B cell (primary cell): Measurements from ENCODE around the gene ARHGAP22. TPM values are rescaled to one million over a fixed set of nuclear protein-coding genes. Genes with fewer than 3 reads are reported as not detected.

Source experiments
- ATAC-seq: fragments of 200-7000 bp; cut with Tn5 transposase; one replicate; pipeline ENCODE4 v1.10.0; 2021; ENCODE audit warnings: low read depth, mild to moderate bottlenecking, moderate number of reproducible peaks, moderate library complexity
- CTCF ChIA-PET: fragments of 350-600 bp; sonication (Branson Sonifier 250); formaldehyde crosslinking; loops from one replicate; lab custom pipeline; 2021; ENCODE audit warnings: antibody characterized with exemption, inconsistent platforms; lab: Charles Lee
- POLR2A ChIA-PET: fragments of 350-600 bp; sonication (Branson Sonifier 250); formaldehyde crosslinking; loops from one replicate; lab custom pipeline; 2021; ENCODE audit warnings: antibody characterized with exemption; lab: Charles Lee
- DNase-seq: peaks from one replicate; pipeline ENCODE4 v3.0.0; 2013
- H2AFZ ChIP-seq: 2 replicates; pipeline ENCODE4 v1.6.1; 2012; ENCODE audit warnings: mild to moderate bottlenecking, low read depth, low read length; ENCODE audit not compliant: insufficient read depth, poor library complexity, severe bottlenecking
- H3K27ac ChIP-seq, 2 donors: 1 replicate in 1 of 2; 2 replicates in 1 of 2; pipeline ENCODE4 v1.5.1; 2012 to 2013; ENCODE audit warnings: low read length in 2 of 2, mild to moderate bottlenecking in 2 of 2, moderate library complexity in 1 of 2
- H3K27me3 ChIP-seq, 4 experiments: fragments of 200-600 bp in 1 of 4; sonication (generic) in 1 of 4; replicated peaks in 1 of 4; 1 replicate in 2 of 4; 2 replicates in 2 of 4; pipeline versions ENCODE4 v1.6.1 to v1.7.0; 2013 to 2016; ENCODE audit warnings: low read length in 3 of 4, mild to moderate bottlenecking in 2 of 4, mixed read lengths in 1 of 4, moderate library complexity in 1 of 4; ENCODE audit not compliant: insufficient read depth in 4 of 4, control insufficient read depth in 3 of 4; ENCODE audit errors: control extremely low read depth in 1 of 4
- H3K36me3 ChIP-seq, 2 experiments: replicated peaks in 1 of 2; 1 replicate in 1 of 2; 2 replicates in 1 of 2; pipeline versions ENCODE4 v1.6.1 to v1.7.1; 2013; ENCODE audit warnings: low read length in 1 of 2; ENCODE audit not compliant: insufficient read depth in 2 of 2, control insufficient read depth in 1 of 2; ENCODE audit errors: control extremely low read depth in 1 of 2, extremely low read depth in 1 of 2
- H3K4me1 ChIP-seq, 2 donors: fragments of 200-600 bp in 1 of 2; sonication (generic) in 1 of 2; 1 replicate in 1 of 2; 2 replicates in 1 of 2; pipeline versions ENCODE4 v1.5.1 to v1.6.1; 2013 to 2017; ENCODE audit warnings: low read length in 2 of 2; ENCODE audit not compliant: control insufficient read depth in 2 of 2, insufficient read depth in 2 of 2
- H3K4me2 ChIP-seq: replicated peaks from 2 replicates; pipeline ENCODE3; 2012; ENCODE audit warnings: mild to moderate bottlenecking, low read depth, low read length; ENCODE audit not compliant: poor library complexity, severe bottlenecking
- H3K4me3 ChIP-seq, 5 experiments: fragments of 200-600 bp in 1 of 5; sonication (generic) in 1 of 5; 1 replicate in 3 of 5; 2 replicates in 2 of 5; pipeline versions ENCODE4 v1.5.1 to v1.7.0; 2011 to 2016; ENCODE audit warnings: low read length in 4 of 5, mild to moderate bottlenecking in 4 of 5, low read depth in 2 of 5, control low read depth in 1 of 5, moderate library complexity in 1 of 5; ENCODE audit not compliant: insufficient read depth in 1 of 5; ENCODE audit errors: control extremely low read depth in 1 of 5, extremely low read depth in 1 of 5
- H3K79me2 ChIP-seq: fragments of 200-600 bp; sonication (generic); one replicate; pipeline ENCODE4 v1.6.0; 2016; ENCODE audit warnings: low read length; ENCODE audit not compliant: control insufficient read depth, insufficient read depth
- H3K9ac ChIP-seq: fragments of 200-600 bp; sonication (generic); 2 replicates; pipeline ENCODE4 v1.6.1; 2017; ENCODE audit warnings: mild to moderate bottlenecking, low read length, moderate library complexity
- H3K9me3 ChIP-seq, 3 donors: one replicate each; pipeline versions ENCODE4 v1.6.1 to v1.7.1; 2013; ENCODE audit warnings: low read length in 2 of 3; ENCODE audit not compliant: control insufficient read depth in 2 of 3, insufficient read depth in 1 of 3; ENCODE audit errors: control extremely low read depth in 1 of 3
- H4K20me1 ChIP-seq: 2 replicates; pipeline ENCODE4 v1.6.0; 2012; ENCODE audit warnings: mild to moderate bottlenecking, low read length; ENCODE audit not compliant: insufficient read depth, control insufficient read depth, poor library complexity, severe bottlenecking
- H3K27ac Mint-ChIP-seq: one replicate; pipeline ENCODE4 v1.8.0; 2021; ENCODE audit warnings: mixed read lengths
- H3K27me3 Mint-ChIP-seq: one replicate; pipeline ENCODE4 v1.8.0; 2021; ENCODE audit warnings: mixed read lengths
- H3K4me1 Mint-ChIP-seq: one replicate; pipeline ENCODE4 v1.8.0; 2021; ENCODE audit warnings: mixed read lengths
- H3K4me3 Mint-ChIP-seq: one replicate; pipeline ENCODE4 v1.8.0; 2021; ENCODE audit warnings: mixed read lengths
- H3K9me3 Mint-ChIP-seq: one replicate; pipeline ENCODE4 v1.8.0; 2022; ENCODE audit warnings: mixed read lengths; ENCODE audit not compliant: insufficient read depth
- CTCF ChIP-seq: fragments of 200-600 bp; IDR thresholded peaks from one replicate; pipeline ENCODE4 v1.8.0; 2022; ENCODE audit warnings: antibody characterized with exemption, mild to moderate bottlenecking
- EZH2 ChIP-seq: IDR thresholded peaks from 2 replicates; pipeline ENCODE4 v1.6.1; 2012; ENCODE audit warnings: borderline replicate concordance, low read depth, mild to moderate bottlenecking, moderate library complexity, low read length; ENCODE audit not compliant: insufficient read depth, poor library complexity, severe bottlenecking
- WGBS: methylation state at CpG from one replicate; pipeline ENCODE4 v1.1.5; 2013; ENCODE audit warnings: missing lambda C conversion rate; ENCODE audit not compliant: insufficient coverage; 5-methylcytosine and 5-hydroxymethylcytosine counted together
- intact Hi-C: fragments of 100-400 bp; cut with micrococcal nuclease; formaldehyde crosslinking; loops from one replicate; pipeline ENCODE4 v1.10.0; 2022
- polyA plus RNA-seq: library from polyadenylated mRNA; depleted of rRNA; stranded (reverse); fragments of >200 nt; gene quantifications from 2 replicates; pipeline ENCODE4 v1.2.3, GENCODE V29; 2012
- total RNA-seq, 2 donors: library from RNA; stranded (reverse); fragments of 120-200 nt in 1 of 2; gene quantifications; 1 replicate in 1 of 2; 2 replicates in 1 of 2; pipeline versions ENCODE4 v1.2.3 to v1.2.4, GENCODE V29; 2013 to 2022

The ARHGAP22 gene
- total and polyA plus RNA-seq, 2 donors (not counting 1 experiment from before 2014, with no cell fraction given) = 1.9 to 2.0 TPM

- Histone ChIP-seq H3K9me3 (no peaks in the 10 kb centered on the region), H3K36me3 (no peaks in the 10 kb centered on the region), H3K27ac (no peak overlapping the region), H3K27me3 (no peaks in the 10 kb centered on the region), H2AFZ (no peak overlapping the region), H3K79me2 (no peaks in the 10 kb centered on the region), H3K4me3 (no peak overlapping the region), H3K9ac (no peak overlapping the region), H3K4me2 (no peak overlapping the region), H3K4me1 (no peaks in the 10 kb centered on the region), H4K20me1 (no peaks in the 10 kb centered on the region)
- Mint-ChIP-seq H3K9me3 (no peaks in the 10 kb centered on the region), H3K4me1 (peaks cover 9% of the 10 kb centered on the region), H3K27me3 (peaks cover 3% of the 10 kb centered on the region), H3K4me3 (no peak overlapping the region), H3K27ac (no peak overlapping the region)
- WGBS = 55% methylated on average over 7 of the region's 9 CpGs
- TF ChIP-seq EZH2 (no peak), CTCF (no peak)
- no peak for ATAC-seq
- CTCF ChIA-PET = interaction anchor here (4.0 kb wide), 1 partner anchor 92 kb away, joined by 15 read pairs; no protein-coding TSS in a partner anchor
- DNase-seq = no peak
- intact Hi-C loops = no loop called here
- POLR2A ChIA-PET = no interaction called here
Observed at GRCh38 chr10:48564466-48565160, 40.3 kb downstream of the ARHGAP22 start.

GRCh38 chr10:48557511-48558123 lies 47.3 kb downstream of the ARHGAP22 start:
- no peaks in the 10 kb centered on the region for H4K20me1 ChIP-seq
- POLR2A ChIA-PET = no interaction called here
- ATAC-seq (no peak), DNase-seq (no peak)
- no peaks in the 10 kb centered on the region for H3K9me3 Mint-ChIP-seq
- no peak overlapping the region for H3K27ac Mint-ChIP-seq
- no peaks in the 10 kb centered on the region for H3K79me2 ChIP-seq
- no peak overlapping the region for H2AFZ ChIP-seq
- H3K36me3 ChIP-seq = no peaks in the 10 kb centered on the region
- no peak overlapping the region for H3K4me3 Mint-ChIP-seq
- peaks cover 5% of the 10 kb centered on the region for H3K4me1 Mint-ChIP-seq
- intact Hi-C loops = no loop called here
- H3K4me1 ChIP-seq = peaks cover 2 to 3% of the 10 kb centered on the region in 2 donors
- no peak overlapping the region for H3K27ac ChIP-seq
- no peak overlapping the region for H3K4me3 ChIP-seq
- H3K9ac ChIP-seq = no peak overlapping the region
- CTCF ChIA-PET = interaction anchor here (0.8 to 13.7 kb wide), 6 partner anchors 9 to 95 kb away, joined by 3 to 512 read pairs (median 4); partner anchors contain the start of gene ARHGAP22
- no peak for TF ChIP-seq CTCF
- no peak for TF ChIP-seq EZH2
- no peak overlapping the region for H3K4me2 ChIP-seq
- no peaks in the 10 kb centered on the region for H3K27me3 ChIP-seq
- H3K9me3 ChIP-seq = no peaks in the 10 kb centered on the region
- WGBS = 90% methylated on average over 5 of the region's 5 CpGs
- H3K27me3 Mint-ChIP-seq = no peaks in the 10 kb centered on the region
